Measurements from ENCODE around the gene IGSF10.

IGSF10 gene

GRCh38 chr3:151477591-151478334 lies 16.9 kb upstream of the IGSF10 start:
- no peak overlapping the region for H3K4me3 ChIP-seq (ENCODE audit: low read length)
- no peak for TF ChIP-seq ZNF274 (IDR thresholded peaks at IDR 0.05; ENCODE audit: low read depth, low read length)

DNA sequence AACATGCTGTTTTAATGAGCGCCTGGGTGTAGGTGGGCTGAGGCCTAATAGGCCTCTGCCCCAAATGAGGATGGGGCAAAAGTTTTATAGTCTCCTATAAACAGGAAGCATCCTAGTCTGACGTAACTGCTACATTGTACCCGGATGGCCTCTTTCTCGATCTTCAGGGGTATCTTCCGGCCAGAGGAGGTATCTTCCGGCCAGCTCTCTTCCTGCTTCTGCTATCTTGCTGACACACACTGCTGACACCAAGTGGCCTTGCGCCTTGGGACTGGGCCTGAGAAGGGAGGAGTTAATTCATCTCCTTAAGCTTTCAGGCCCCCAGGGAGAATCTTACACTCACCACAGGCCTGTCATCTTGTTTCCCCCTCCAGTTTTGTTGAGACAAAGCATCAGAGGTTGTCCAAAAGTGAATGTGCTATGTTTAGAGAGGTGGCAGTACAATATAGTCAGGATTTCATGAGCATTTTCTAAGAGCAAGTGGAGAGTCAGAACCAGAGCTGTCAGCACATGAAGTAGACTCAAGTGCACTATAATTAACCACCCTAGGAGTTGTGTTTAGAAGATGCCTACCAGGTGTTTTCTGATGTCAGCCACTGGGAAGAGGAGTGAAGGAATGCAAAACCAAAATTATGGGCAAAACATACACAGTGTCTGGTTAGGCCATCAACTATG lies 15.6 kb upstream of the IGSF10 start:
- H3K4me3 ChIP-seq (ENCODE audit: low read length), result no peak overlapping the region
- no peak for TF ChIP-seq ZNF274 (IDR thresholded peaks at IDR 0.05; ENCODE audit: low read depth, low read length)

DNA sequence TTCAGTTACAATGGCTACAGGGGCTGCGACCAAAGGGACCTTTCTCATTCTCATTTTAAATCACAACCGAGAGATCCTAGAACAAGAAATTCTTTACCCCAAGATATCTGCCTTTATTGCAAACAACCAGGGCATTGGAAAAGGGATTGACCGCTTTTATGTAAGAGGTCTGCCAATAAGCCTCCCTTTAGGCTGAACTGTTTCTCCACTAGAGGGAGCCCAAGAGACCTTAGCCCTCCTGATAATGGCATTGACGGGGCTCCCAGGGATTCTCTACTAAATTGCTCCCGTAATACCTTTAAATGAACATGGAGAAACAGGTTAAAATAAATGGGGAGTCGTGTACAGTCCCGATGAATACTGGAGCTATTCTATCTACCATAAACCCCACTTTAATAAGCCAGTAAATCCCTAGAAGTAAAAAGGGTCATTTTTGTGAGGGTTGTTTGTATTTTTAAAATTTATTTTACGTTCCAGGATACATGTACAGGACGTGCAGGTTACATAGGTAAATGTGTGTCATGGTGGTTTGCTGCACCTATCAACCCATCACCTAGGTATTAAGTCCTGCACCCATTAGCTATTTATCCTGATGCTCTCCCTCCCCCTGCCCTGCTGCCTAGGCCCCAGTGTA lies 7.5 kb upstream of the IGSF10 start:
- TF ChIP-seq ZNF274 (IDR thresholded peaks at IDR 0.05; ENCODE audit: low read depth, low read length), result no peak

GRCh38 chr3:151467069-151467468 lies 6.2 kb upstream of the IGSF10 start:
- TF ChIP-seq ZNF274 (IDR thresholded peaks at IDR 0.05; ENCODE audit: low read depth, low read length), result no peak
- no peak overlapping the region for H3K4me3 ChIP-seq (ENCODE audit: low read length)

More for the DNA sequence above, 7.5 kb upstream of the IGSF10 start:
- no peak overlapping the region for H3K4me3 ChIP-seq (ENCODE audit: low read length)

- no peak for TF ChIP-seq ZNF274 (IDR thresholded peaks at IDR 0.05; ENCODE audit: low read depth, low read length)
- no peak overlapping the region for H3K4me3 ChIP-seq (ENCODE audit: low read length)
Observed at GRCh38 chr3:151462991-151463390, 2.1 kb upstream of the IGSF10 start.

GRCh38 chr3:151462278-151462780 lies 1.5 kb upstream of the IGSF10 start:
- TF ChIP-seq ZNF274 (IDR thresholded peaks at IDR 0.05; ENCODE audit: low read depth, low read length), result no peak
- no peak overlapping the region for H3K4me3 ChIP-seq (ENCODE audit: low read length)

DNA sequence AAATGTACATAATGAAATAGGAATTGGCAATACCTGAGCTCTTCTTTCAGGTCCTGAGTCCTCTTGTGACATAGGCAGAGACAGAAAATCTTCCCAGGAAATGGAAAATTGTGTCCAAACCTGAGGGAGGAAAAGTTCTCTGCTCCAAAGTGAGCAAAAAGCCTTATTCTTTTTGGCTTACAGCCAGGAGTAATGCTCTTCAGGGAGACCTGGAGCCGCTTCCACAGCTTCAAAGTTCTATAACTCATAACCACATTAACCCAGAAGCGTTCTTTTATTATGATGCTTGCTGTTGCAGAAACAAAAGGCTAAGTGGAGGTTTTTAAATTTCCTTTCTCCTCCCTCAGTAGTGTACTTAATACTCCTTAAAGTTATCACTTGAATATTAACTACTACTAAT lies 633 bp downstream of the IGSF10 start:
- no peak overlapping the region for H3K4me3 ChIP-seq (ENCODE audit: low read length)
- TF ChIP-seq ZNF274 (IDR thresholded peaks at IDR 0.05; ENCODE audit: low read depth, low read length), result no peak

DNA sequence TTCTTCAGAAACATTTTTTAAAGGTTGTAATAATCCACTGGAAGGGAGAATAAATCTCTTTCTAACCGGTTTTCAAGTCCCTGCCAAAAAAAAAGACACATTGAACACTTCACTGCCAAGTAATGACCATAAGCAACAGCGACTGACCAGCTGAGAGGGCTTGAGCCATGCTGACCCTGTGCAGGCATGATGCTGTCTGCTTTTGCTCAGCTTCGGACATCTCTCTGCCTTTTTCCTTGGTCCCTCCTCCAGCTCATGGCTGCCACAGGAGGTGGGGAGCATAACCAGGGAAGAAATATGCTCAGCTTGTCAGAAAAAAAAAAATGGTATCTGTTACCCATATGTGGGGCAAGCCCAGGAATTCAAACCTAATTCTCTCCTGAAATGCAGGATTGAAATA lies 1.5 kb downstream of the IGSF10 start:
- no peak overlapping the region for H3K4me3 ChIP-seq (ENCODE audit: low read length)
- TF ChIP-seq ZNF274 (IDR thresholded peaks at IDR 0.05; ENCODE audit: low read depth, low read length), result no peak

DNA sequence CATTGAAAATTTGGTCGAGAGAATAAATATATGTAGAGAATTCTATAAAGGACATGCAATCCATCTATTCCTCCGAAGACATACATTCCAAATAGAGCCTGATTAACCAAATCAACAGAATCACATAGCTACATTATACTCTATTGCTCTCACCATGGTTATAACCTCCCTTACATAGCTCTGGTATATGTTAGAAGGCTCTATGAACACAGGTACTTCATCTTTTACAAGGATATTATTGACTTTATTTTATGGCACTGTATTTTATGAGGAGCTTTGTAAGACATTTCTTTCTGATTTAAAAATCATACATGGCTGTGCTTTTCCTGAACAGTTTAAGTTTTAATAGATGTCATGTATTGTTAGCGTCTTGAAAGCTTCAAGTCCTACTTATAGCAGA lies 4.8 kb downstream of the IGSF10 start:
- no peak overlapping the region for H3K4me3 ChIP-seq (ENCODE audit: low read length)
- TF ChIP-seq ZNF274 (IDR thresholded peaks at IDR 0.05; ENCODE audit: low read depth, low read length), result no peak

GRCh38 chr3:151452841-151453240 lies 8.0 kb downstream of the IGSF10 start:
- H3K4me3 ChIP-seq (ENCODE audit: low read length), result no peak overlapping the region
- no peak for TF ChIP-seq ZNF274 (IDR thresholded peaks at IDR 0.05; ENCODE audit: low read depth, low read length)

- TF ChIP-seq ZNF274 (IDR thresholded peaks at IDR 0.05; ENCODE audit: low read depth, low read length), result no peak
Observed at GRCh38 chr3:151452368-151452767, 8.5 kb downstream of the IGSF10 start.

GRCh38 chr3:151446002-151446340 lies 14.9 kb downstream of the IGSF10 start:
- no peak for TF ChIP-seq ZNF274 (IDR thresholded peaks at IDR 0.05; ENCODE audit: low read depth, low read length)
- H3K4me3 ChIP-seq (ENCODE audit: low read length), result no peak overlapping the region

More at GRCh38 chr3:151452368-151452767, 8.5 kb downstream of the IGSF10 start:
- no peak overlapping the region for H3K4me3 ChIP-seq (ENCODE audit: low read length)

DNA sequence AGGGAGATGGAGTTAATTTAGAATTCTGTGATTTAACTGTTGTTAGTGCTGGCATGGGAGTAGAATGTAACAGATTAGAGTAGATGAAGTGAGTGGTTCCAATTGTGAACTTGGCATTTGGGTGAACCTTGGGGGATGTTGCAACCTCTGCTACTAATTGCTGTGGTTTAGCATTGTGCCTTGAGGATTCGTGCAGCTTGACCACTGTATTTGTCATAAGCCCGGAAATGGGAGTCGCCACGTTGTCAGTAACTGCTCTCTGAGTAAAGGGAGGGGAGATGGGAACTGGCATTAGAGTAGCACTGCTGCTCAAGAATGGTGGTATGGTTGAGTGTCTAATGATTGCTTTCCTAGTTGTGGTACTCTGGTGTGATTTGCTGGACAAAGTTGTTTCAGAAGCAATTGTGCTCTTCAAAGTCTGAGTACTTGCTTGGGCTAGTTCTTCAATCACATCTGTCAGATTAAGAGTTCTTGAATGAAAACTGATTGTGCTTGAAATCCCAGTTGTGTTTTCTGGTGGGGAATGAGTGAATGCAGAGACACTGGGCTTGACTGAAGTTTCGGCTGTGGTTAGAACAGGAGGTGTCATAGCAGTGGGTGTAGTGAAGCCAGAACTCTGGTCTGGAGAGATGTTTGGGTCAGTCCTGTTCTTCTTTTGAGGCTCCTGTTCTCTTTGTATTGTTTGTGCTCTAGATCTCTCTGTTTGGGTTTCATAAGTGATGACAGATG lies 15.4 kb downstream of the IGSF10 start:
- H3K4me3 ChIP-seq (ENCODE audit: low read length), result no peak overlapping the region
- TF ChIP-seq ZNF274 (IDR thresholded peaks at IDR 0.05; ENCODE audit: low read depth, low read length), result no peak

DNA sequence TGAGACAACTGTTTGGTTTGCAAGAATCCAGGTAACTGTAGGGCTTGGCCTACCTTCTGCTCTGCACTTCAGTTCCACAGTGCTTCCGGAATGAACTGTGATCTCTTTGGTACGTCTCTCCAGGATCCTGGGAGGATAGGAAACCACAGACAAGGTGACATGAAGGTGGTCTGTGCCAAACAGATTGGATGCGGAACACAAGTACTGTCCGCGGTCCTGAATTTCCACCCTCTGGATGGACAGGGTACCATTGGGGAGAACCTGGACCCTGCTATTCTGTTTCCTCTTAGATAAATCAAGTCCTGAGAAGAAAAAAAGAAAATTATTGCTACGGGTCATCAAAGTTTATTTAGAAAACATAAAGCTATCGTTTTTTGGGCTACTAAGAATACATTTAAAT lies 17.3 kb downstream of the IGSF10 start:
- no peak for TF ChIP-seq ZNF274 (IDR thresholded peaks at IDR 0.05; ENCODE audit: low read depth, low read length)
- H3K4me3 ChIP-seq (ENCODE audit: low read length), result no peak overlapping the region
